Dedifferentiated amniotic fluid mesenchymal stem cell (primary cell): ENCODE results near the gene MT1H.

Source experiments
- DNase-seq: peaks from one replicate; pipeline ENCODE4 v3.0.0-alpha.2; 2016; ENCODE audit errors: extremely low spot score

The MT1H gene

GRCh38 chr16:56636616-56637413 is 32.8 kb upstream of the MT1H start:
- DNase-seq = no peak

- DNase-seq = no peak
These were observed 31.5 kb upstream of the MT1H start, which contains the start of gene MT1A for GRCh38 chr16:56637814-56638750. Gene MT1A (plus strand): TSS chr16:56638666. CDS start chr16:56638739, 73 bp downstream.

DNA sequence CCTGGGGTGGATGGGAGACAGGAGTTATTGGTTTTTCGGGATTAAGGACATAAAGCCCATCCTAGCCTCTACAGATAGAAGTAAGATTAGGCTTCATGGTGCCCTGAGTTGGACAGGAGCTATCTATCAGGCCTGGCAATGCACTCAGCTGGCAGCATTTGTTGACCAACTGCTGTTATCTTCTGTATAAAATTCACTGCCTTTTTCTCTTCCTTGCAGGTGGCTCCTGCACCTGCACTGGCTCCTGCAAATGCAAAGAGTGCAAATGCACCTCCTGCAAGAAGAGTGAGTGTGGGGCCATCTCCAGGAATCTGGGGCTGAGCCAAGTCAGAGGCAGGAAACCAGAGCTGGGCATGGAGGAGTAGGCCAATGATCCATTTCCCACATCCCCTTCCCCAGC is 30.6 kb upstream of the MT1H start:
- no peak for DNase-seq

DNA sequence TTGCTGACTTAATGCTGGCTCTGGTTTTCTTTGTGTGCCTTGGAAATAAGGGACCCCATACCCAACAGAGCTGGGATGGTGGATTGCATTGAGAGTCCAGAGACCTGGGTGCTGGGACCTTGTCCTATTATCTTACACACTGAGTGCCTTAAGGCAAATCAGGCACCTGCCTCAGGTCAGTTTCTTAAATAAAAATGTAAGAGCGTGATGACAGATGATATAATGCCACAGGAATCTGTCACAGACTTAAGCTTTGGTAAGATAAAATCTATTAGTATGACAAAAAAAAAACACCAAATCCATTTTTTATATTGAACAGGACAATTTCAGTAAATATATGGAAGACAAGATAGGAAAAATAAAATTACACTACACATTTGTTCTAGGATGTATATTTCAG is 29.5 kb upstream of the MT1H start:
- no peak for DNase-seq

- no peak for DNase-seq
These were observed 28.4 kb upstream of the MT1H start for GRCh38 chr16:56641166-56641565.

- DNase-seq = no peak
These were observed 26.4 kb upstream of the MT1H start for GRCh38 chr16:56643080-56643778.

GRCh38 chr16:56643833-56644232 is 25.8 kb upstream of the MT1H start:
- DNase-seq = no peak

GRCh38 chr16:56645311-56645710 is 24.3 kb upstream of the MT1H start:
- DNase-seq = no peak

DNA sequence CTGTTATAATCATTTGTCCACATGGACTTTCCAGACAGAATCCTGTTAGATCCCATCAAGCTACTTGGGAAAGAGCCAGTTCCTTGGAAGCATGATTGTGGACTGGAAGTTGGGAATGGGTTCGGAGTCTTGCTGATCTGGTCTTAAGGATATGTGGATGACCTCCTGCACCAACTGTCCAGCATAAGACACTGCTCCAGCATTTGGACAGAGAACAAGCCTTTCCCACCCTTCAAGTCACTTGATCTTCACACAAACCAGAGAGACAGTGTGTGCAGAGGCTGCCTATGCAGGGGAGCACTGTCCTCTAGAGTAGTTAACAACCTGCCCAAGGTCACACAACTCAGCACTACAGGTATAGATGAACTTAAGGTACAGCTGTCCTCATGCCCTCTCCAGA is 23.8 kb upstream of the MT1H start:
- DNase-seq = no peak

- no peak for DNase-seq
These were observed 21.8 kb upstream of the MT1H start for GRCh38 chr16:56647641-56648431.

GRCh38 chr16:56649271-56649670 is 20.3 kb upstream of the MT1H start:
- DNase-seq = no peak

DNA sequence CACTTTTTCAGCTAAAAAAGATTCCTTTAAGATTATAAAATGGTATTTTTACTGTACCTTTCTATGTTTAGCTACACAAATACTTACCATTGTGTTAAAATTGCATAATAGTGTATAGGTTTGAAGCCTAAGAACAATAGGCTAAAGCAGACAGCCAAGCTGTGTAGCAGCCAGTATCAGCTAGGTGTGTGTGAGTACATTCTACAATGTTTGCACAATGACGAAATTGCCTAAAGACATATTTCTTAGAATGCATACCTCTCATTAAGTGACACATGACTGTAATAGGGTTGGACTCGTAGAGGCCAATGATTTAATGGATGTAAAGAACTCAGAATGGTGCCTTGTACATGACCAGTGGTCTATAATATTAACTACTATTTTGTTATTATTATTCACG is 19.8 kb upstream of the MT1H start:
- DNase-seq = no peak

DNA sequence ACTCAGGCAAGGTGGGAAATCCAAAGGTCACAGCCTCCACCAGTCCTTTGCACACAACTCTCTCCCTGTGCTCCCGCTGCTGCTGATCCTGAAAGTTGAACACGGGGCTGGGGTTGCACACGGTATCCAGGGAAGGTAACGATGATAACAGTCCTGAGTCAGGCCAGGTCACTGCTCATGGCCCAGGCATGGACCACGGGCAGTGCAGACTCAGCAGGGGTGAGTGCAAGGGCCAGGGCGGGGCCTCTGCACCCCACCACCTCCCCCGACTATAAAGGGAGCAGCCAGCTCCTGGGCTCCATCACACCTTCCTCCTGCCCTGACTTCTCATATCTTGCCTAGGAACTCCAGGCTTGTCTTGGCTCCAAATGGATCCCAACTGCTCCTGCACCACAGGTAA is 18.0 kb upstream of the MT1H start, which contains the start of gene MT1B:
MT1B (plus strand) TSS at position 301 of the 400 bp plus-strand sequence; CDS start at position 369, 68 bp downstream.
- no peak for DNase-seq

- no peak for DNase-seq
These were observed 17.0 kb upstream of the MT1H start for GRCh38 chr16:56652600-56652999.

- no peak for DNase-seq
These were observed 16.4 kb upstream of the MT1H start for GRCh38 chr16:56653218-56653617.

DNA sequence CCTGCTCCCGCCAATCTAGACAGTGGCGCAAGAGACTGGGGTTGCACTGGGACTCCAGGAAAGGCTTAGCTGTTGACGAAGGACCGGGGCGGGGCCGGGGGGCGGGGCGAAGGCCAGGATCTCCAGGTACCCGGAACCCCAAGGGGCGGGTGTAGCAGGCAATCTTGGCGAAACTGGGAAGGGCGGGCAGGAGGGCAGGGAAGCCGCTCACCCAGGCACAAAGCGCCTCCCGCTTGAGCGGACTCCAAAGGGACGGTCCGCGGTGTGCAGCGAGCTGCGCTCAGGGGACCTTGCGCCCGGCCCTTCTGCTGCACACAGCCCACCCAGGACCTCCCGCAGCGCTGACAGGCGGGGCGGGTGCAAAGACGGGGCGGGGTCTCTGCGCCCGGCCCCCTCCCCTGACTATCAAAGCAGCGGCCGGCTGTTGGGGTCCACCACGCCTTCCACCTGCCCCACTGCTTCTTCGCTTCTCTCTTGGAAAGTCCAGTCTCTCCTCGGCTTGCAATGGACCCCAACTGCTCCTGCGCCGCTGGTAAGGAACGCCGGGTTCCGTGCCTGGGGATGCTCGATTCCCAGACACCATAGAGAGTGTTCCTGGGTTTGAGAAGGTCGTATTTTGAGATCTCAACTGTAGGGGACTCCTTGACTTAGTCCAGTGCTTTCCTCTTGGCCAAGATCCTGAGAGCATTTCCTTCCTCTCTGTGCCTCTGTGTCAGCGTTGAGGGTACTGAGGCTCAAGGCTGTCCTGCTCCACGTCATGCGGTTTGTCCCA is 11.9 kb upstream of the MT1H start, which contains the start of gene MT1F:
MT1F (plus strand) TSS at position 405 of the 772 bp plus-strand sequence; CDS start at position 505, 100 bp downstream.
- no peak for DNase-seq

- no peak for DNase-seq
These were observed 11.2 kb upstream of the MT1H start for GRCh38 chr16:56658327-56658875.

DNA sequence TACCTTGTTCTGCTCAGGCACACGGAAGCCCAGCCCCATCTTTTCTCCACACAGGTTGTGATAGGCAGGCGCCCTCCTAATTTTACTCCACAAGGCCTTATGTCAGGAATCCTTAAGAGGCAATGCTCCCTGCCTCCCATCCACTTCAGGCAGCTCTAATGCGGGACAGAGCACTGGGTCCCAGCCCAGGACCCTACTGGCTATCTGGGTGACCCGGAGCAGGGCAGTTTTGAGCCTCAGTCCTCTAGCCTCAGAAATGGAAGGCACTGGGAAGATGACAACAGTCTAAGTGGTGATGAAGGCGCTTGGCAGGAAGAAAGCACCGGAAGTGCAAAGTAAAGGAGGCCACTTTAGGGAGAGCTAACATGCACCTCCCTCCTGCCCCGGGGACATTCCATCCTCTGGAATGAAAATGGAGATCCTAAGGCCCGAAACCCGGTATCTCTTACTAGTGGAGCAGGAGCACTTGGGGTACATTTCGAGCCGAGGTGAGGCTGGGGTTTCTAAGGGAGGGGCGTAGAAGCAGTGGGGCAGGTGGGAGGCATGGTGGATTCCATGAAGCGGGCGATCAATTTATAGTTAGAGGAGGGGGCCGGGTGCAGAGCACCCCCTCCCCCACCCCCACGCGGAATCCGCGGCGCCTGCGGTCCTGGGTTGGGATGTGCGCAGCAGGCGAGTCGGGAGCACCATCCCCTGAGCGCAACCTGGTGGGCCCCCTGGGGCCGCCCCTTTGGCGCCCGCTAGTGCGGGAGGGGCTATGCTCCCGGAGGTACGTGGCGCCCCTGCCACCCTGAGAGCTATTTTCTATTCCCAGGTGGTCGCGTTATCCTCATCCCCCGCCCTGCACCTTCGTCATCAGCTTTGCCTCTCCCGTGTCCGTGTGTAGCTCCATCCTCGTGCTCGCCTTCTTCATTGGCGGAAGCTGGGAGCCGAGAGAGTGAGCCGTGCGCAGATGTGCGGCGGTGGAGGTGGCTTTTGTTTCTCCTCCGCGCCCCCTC is 7.0 kb upstream of the MT1H start:
- DNase-seq = no peak

DNA sequence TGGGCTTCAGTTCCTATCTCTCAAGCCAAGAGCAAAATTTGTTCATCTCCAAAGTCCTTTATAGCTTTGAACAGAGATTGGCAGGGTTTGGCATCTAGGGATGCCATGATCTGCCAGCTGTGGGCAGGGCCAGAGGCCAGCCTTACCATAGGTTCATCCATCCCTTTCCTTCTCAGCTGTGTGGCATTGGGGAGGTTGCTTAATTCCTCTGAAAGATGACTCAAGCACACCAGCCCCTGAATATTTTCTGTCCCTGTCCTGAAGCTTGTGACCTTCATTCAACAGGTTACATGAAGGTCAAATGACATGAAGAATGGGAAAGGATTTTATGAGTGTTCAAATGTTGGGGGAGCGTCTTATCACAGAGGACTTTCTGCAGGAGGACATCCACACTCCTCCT is 5.1 kb upstream of the MT1H start:
- no peak for DNase-seq
